ENCODE results near the gene NPTN.

Gene NPTN

GRCh38 chr15:73632670-73633058 is 525 bp downstream of the NPTN start:
- DNase-seq (ENCODE audit: low read depth in 3 of 3) = peak in 1 of 3 experiments; percentile 5

- no peak for DNase-seq (ENCODE audit: low read depth in 3 of 3)
These were observed 1.1 kb downstream of the NPTN start for GRCh38 chr15:73631915-73632669.

- no peak for DNase-seq (ENCODE audit: low read depth in 3 of 3)
These were observed 2.2 kb downstream of the NPTN start for GRCh38 chr15:73630921-73631362.

GRCh38 chr15:73629798-73630429 is 3.3 kb downstream of the NPTN start:
- DNase-seq (ENCODE audit: low read depth in 3 of 3) = no peak

- no peak for DNase-seq (ENCODE audit: low read depth in 3 of 3)
These were observed 4.0 kb downstream of the NPTN start for GRCh38 chr15:73628976-73629797.

- no peak for DNase-seq (ENCODE audit: low read depth in 3 of 3)
These were observed 5.1 kb downstream of the NPTN start for GRCh38 chr15:73628102-73628501.

- no peak for DNase-seq (ENCODE audit: low read depth in 3 of 3)
These were observed 7.1 kb downstream of the NPTN start for GRCh38 chr15:73626072-73626471.

GRCh38 chr15:73624530-73624929 is 8.7 kb downstream of the NPTN start:
- no peak for DNase-seq (ENCODE audit: low read depth in 3 of 3)

GRCh38 chr15:73621286-73621826 is 11.8 kb downstream of the NPTN start:
- DNase-seq (ENCODE audit: low read depth in 3 of 3) = no peak

GRCh38 chr15:73620078-73620477 is 13.1 kb downstream of the NPTN start:
- DNase-seq (ENCODE audit: low read depth in 3 of 3) = no peak

GRCh38 chr15:73617913-73618312 is 15.3 kb downstream of the NPTN start:
- no peak for DNase-seq (ENCODE audit: low read depth in 3 of 3)

GRCh38 chr15:73617301-73617831 is 15.8 kb downstream of the NPTN start:
- no peak for DNase-seq (ENCODE audit: low read depth in 3 of 3)

GRCh38 chr15:73608941-73609340 is 24.2 kb downstream of the NPTN start:
- no peak for DNase-seq (ENCODE audit: low read depth in 3 of 3)

- no peak for DNase-seq (ENCODE audit: low read depth in 3 of 3)
These were observed 24.7 kb downstream of the NPTN start for GRCh38 chr15:73608475-73608874.

GRCh38 chr15:73607843-73608242 is 25.3 kb downstream of the NPTN start:
- DNase-seq (ENCODE audit: low read depth in 3 of 3) = no peak

GRCh38 chr15:73607405-73607804 is 25.8 kb downstream of the NPTN start:
- DNase-seq (ENCODE audit: low read depth in 3 of 3) = no peak

- DNase-seq (ENCODE audit: low read depth in 3 of 3) = no peak
These were observed 27.3 kb downstream of the NPTN start for GRCh38 chr15:73605759-73606436.

- no peak for DNase-seq (ENCODE audit: low read depth in 3 of 3)
These were observed 28.7 kb downstream of the NPTN start for GRCh38 chr15:73604477-73604876.

GRCh38 chr15:73602992-73603391 is 30.2 kb downstream of the NPTN start:
- DNase-seq (ENCODE audit: low read depth in 3 of 3) = no peak

- no peak for DNase-seq (ENCODE audit: low read depth in 3 of 3)
These were observed 30.7 kb downstream of the NPTN start for GRCh38 chr15:73602446-73602843.

Measured in stimulated activated CD4-positive, alpha-beta T cell treated with anti-CD3 and anti-CD28 coated beads, TNF-alpha, amount 100 ng/mL, for 4 hours (primary cell).